HG03039 (cell line): ENCODE results near the gene VENTX.
"Not testable (repeated sequence)": the region's sequence is repeated elsewhere in the genome, so short reads cannot be mapped to it uniquely, and the experiment has no call there.

Experiments used
- ATAC-seq: cut with Tn5 transposase; IDR thresholded peaks from one replicate; pipeline ENCODE4 v1.9.1; 2021; ENCODE audit warnings: mild to moderate bottlenecking, moderate library complexity; ENCODE audit not compliant: unreplicated experiment

VENTX gene

GRCh38 chr10:133253361-133253955, 15.8 kb downstream of the VENTX start:
- no peak for ATAC-seq

- ATAC-seq, result no peak
These were observed 16.9 kb downstream of the VENTX start for GRCh38 chr10:133254421-133255120.

DNA sequence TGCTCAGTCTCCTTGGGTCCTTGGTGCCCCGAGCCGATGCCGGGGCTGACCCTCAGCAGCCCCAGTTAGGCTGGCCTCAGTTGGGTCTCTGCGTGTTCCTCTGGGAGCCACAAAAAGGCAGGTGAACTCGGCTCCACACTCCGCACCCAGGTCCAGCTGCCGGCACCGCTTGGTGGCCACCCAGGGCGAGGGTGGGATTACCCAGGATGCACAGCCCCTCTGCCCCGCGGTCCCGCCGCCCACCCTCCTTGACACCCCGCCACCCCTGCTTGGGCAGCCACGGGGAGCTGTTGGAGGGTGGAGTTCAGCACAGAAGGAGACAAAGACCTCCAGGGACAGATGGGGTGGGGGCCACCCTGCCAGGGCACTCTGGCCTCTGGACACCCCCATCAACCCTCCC, 17.7 kb downstream of the VENTX start:
- ATAC-seq, result no peak

GRCh38 chr10:133257489-133258065, 19.9 kb downstream of the VENTX start:
- ATAC-seq, result no peak

- no peak for ATAC-seq
These were observed 20.6 kb downstream of the VENTX start for GRCh38 chr10:133258066-133258817.

DNA sequence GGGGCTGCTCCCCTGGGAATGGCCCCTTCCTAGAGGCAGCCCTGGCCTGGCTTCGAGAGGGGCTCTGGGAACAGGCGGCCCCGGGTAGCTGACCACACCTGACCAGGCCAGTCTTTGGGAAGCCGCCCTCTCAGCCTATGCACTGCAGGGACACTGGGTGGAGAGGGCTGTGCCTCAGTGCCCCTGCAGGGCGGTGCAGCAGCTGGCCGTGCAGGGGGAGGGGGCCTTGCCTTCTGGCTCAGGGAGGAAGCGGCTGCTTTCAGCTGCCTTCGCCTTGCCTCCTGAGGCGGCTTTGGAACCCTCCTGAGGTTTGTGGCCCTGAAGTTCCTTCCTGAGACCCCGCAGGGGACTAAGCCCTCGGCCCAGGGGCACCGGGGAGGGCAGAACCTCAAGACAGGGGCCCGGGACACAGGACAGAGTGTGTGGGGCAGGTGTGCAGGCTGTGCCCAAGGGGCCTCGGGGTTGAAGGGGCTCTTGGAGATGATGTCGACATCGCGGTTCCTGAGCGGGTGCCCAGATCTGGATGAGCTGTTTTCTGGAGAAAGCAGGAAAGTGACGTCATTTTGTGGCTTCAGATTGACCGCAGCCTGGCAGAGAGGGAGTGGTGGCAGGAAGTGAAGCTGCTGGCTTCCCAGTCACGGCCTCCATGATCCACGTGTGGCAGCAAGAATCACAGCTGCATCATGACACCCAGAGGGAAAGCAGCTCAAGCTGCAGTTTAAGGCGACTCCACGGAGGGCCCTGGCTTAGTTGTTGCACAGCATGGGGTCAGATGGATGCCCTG, 21.4 kb downstream of the VENTX start:
- no peak for ATAC-seq

DNA sequence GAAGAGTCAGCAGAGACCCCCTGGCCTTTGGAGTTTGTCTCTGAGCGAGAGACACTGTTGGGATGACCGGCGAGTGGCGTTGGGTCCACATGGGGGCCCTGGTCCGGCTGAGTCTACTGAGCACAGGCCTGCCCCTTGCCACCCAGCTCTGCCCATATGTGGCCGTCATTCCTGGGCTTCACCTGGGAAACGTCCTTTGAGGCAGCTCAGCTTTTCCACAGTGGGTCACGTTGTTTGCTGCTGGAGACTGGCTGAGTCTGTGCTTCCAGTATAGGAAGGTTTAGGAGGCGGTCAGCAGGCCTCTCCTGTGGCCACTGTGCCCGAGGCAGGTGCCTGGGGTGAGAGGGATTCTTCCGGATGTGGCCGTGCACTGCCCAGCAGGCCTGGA, 21.9 kb downstream of the VENTX start:
- no peak for ATAC-seq

- ATAC-seq, result peak; percentile 42
These were observed 23.5 kb downstream of the VENTX start for GRCh38 chr10:133260895-133261725.

GRCh38 chr10:133261726-133262325, 24.2 kb downstream of the VENTX start:
- peak; percentile 69 for ATAC-seq

DNA sequence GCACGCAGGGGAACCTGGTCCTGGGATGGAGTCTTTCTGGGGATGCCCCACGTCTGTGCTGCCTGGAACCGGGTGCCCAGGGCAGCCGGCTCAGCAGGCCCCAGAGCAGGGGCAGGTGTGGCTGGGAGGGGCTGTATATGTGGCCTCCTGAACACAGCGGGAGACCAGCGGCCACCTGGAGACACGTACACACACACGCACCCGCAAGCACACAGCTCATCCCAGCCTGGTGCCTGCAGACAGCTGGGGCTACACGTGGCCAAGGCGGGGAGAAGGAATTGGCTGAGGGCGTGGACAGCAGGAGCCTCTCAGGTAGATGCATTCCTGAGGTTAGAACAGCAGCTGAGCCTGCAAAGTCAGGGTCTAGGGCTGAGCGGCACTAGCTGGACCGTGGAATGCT, 25.0 kb downstream of the VENTX start:
- no peak for ATAC-seq

GRCh38 chr10:133263674-133264073, 26.0 kb downstream of the VENTX start:
- no peak for ATAC-seq

- ATAC-seq, result no peak
These were observed 26.8 kb downstream of the VENTX start for GRCh38 chr10:133264461-133264860.

DNA sequence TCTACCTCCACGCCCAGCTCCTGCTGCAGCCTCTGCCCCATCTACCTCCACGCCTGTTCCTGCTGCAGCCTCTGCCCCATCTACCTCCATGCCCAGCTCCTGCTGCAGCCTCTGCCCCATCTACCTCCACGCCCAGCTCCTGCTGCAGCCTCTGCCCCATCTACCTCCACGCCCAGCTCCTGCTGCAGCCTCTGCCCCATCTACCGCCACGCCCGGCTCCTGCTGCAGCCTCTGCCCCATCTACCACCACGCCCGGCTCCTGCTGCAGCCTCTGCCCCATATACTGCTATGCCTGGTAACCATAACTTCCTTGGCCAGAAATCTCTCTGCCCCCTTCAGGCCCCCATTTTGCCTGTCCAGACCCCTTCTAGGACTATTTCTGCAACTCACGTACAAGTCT, 27.4 kb downstream of the VENTX start:
- not testable (repeated sequence) for ATAC-seq

- ATAC-seq, result no peak
These were observed 28.6 kb downstream of the VENTX start for GRCh38 chr10:133266056-133266795.

GRCh38 chr10:133267293-133267692, 29.6 kb downstream of the VENTX start:
- ATAC-seq, result no peak

DNA sequence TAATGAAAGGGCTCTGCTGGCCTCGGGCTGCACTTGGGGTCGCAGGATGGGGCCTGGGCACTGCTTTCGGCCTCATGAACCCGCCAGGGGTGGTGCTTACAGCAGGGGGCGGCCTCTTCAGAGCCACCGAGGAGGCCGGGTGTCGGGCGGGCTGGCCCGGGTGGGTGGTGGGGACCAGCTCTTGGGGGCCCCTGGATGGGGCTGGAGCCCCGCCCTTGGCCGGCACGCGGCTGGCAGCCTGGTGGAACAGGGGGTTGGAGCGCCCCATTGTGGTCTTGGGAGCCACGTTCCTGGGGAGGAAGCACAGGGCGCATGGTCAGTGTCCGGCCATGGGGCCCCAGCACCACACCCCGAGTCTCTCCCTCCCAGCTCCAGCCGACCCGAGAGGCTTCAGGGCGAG, 30.2 kb downstream of the VENTX start:
- ATAC-seq, result no peak

DNA sequence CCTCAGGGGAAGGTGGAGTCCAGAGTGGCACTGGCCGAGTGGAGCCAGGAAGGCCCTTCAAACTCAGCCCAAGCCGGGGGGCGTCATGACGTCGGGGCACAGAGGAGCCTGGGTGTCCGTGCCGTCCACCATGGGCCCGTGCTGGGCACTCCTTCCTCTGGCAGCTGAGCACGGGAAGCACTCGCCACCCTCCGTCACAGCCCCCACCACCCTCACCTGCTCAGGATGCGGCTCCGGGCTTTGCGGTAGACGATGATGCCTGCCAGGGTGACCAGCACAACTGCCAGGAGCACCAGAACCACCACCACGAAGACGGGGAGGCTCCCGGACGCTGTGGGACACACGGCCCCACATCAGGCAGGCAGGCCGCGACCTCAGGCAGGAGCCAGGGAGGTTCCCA, 30.9 kb downstream of the VENTX start:
- no peak for ATAC-seq

DNA sequence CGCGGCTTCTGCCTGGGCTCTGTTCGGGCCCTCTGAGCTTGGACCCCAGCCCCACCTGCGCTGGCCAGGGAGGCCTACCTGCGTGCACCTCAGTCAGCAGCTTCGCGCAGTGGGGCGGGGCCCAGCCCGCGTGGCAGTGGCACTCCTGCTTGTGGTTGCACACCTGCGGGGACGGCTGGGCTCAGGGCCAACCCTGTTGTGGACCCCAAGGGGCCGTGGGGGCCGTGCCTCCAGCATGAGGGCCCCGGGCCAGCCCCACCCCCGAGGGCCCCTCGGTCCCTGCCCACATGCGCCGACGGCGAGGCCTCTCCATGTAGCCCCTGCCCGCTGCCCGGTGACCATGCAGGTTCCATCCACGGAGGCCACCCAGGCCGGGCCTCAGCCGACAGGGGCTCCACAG, 31.7 kb downstream of the VENTX start:
- ATAC-seq, result no peak

GRCh38 chr10:133270204-133270603, 32.5 kb downstream of the VENTX start:
- no peak for ATAC-seq
